Hepatocyte (in vitro differentiated cells): ENCODE data around the gene MALL.

ENCODE experiments used
- EZH2 ChIP-seq: fragments of 200-600 bp; sonication (generic); IDR thresholded peaks from 2 replicates; pipeline ENCODE4 v1.6.1; 2016; ENCODE audit warnings: antibody characterized with exemption, mild to moderate bottlenecking, borderline replicate concordance
- EZH2phosphoT487 ChIP-seq: fragments of 200-600 bp; sonication (generic); IDR thresholded peaks from one replicate; pipeline ENCODE4 v1.6.1; 2018; ENCODE audit warnings: antibody characterized with exemption, mild to moderate bottlenecking, low read depth, moderate library complexity; ENCODE audit not compliant: unreplicated experiment, severe bottlenecking
- TF ChIP-seq, protein P1 (sequence below): fragments of 200-600 bp; sonication (generic); IDR thresholded peaks from 2 replicates; pipeline ENCODE4 v1.5.1; 2016; ENCODE audit warnings: antibody characterized with exemption, mild to moderate bottlenecking; ENCODE audit not compliant: poor library complexity

DNA sequence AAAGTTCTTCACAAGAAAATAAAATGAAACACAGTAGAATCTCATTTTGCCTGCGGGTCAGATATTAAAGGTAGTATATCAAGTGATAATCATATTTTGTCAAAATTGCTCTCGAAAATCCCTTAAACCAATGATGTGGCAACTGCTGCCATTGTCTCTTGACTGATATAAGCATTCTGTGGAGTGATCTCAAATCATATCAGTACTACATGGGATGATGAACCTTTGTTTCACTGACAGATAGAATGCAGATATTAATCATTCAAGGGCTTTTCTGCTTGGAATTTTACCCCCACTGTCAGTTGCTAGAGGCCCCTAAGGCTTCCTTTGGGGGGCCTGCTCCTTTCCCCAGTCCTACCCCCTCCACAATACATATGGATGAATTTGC lies 31.3 kb upstream of the MALL start:
- TF ChIP-seq, protein P1, sequence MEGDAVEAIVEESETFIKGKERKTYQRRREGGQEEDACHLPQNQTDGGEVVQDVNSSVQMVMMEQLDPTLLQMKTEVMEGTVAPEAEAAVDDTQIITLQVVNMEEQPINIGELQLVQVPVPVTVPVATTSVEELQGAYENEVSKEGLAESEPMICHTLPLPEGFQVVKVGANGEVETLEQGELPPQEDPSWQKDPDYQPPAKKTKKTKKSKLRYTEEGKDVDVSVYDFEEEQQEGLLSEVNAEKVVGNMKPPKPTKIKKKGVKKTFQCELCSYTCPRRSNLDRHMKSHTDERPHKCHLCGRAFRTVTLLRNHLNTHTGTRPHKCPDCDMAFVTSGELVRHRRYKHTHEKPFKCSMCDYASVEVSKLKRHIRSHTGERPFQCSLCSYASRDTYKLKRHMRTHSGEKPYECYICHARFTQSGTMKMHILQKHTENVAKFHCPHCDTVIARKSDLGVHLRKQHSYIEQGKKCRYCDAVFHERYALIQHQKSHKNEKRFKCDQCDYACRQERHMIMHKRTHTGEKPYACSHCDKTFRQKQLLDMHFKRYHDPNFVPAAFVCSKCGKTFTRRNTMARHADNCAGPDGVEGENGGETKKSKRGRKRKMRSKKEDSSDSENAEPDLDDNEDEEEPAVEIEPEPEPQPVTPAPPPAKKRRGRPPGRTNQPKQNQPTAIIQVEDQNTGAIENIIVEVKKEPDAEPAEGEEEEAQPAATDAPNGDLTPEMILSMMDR = no peak
- no peak for TF ChIP-seq EZH2
- TF ChIP-seq EZH2phosphoT487 = no peak
